A172 (cell line): ENCODE measurements around the gene NCKAP1. TPM values are rescaled to one million over a fixed set of nuclear protein-coding genes. Genes with fewer than 3 reads are reported as not detected.
"Not testable (repeated sequence)": the region's sequence is repeated elsewhere in the genome, so short reads cannot be mapped to it uniquely, and the experiment has no call there.

Source experiments
- DNase-seq: peaks from one replicate; pipeline ENCODE4 v3.0.0-alpha.2; 2015; ENCODE audit warnings: low spot score
- total RNA-seq: library from RNA; depleted of rRNA; stranded (reverse); fragments of >200 nt; shearing (Covaris generic); gene quantifications from 2 replicates; pipeline ENCODE4 v1.2.3, GENCODE V29; 2014

Gene NCKAP1
- total RNA-seq, 1 experiment from 2014 or later = 213 TPM

GRCh38 chr2:183037553-183038340 is 510 bp downstream of the NCKAP1 start:
- DNase-seq = peak; percentile 24

GRCh38 chr2:183037074-183037552 is 1.1 kb downstream of the NCKAP1 start:
- peak; percentile 46 for DNase-seq

GRCh38 chr2:183035954-183036669 is 2.1 kb downstream of the NCKAP1 start:
- no peak for DNase-seq

- DNase-seq = peak; percentile 16
Measured at GRCh38 chr2:183035298-183035953, 2.8 kb downstream of the NCKAP1 start.

GRCh38 chr2:183034806-183035205 is 3.5 kb downstream of the NCKAP1 start:
- DNase-seq = no peak

- DNase-seq = no peak
Measured at GRCh38 chr2:183033951-183034350, 4.3 kb downstream of the NCKAP1 start.

- no peak for DNase-seq
Measured at GRCh38 chr2:183031911-183032794, 6.1 kb downstream of the NCKAP1 start.

GRCh38 chr2:183029219-183029618 is 9.0 kb downstream of the NCKAP1 start:
- DNase-seq = no peak

- DNase-seq = no peak
Measured at GRCh38 chr2:183028108-183028507, 10.1 kb downstream of the NCKAP1 start.

GRCh38 chr2:183027443-183027842 is 10.8 kb downstream of the NCKAP1 start:
- DNase-seq = no peak

- DNase-seq = no peak
Measured at GRCh38 chr2:183026424-183026823, 11.8 kb downstream of the NCKAP1 start.

GRCh38 chr2:183025993-183026392 is 12.3 kb downstream of the NCKAP1 start:
- DNase-seq = no peak

- DNase-seq = no peak
Measured at GRCh38 chr2:183024339-183025095, 13.7 kb downstream of the NCKAP1 start.

GRCh38 chr2:183022711-183023110 is 15.5 kb downstream of the NCKAP1 start:
- no peak for DNase-seq

- no peak for DNase-seq
Measured at GRCh38 chr2:183021613-183022012, 16.6 kb downstream of the NCKAP1 start.

- DNase-seq = no peak
Measured at GRCh38 chr2:183019718-183020442, 18.4 kb downstream of the NCKAP1 start.

GRCh38 chr2:183017845-183018244 is 20.4 kb downstream of the NCKAP1 start:
- DNase-seq = not testable (repeated sequence)

GRCh38 chr2:183014005-183014404 is 24.3 kb downstream of the NCKAP1 start:
- DNase-seq = no peak

GRCh38 chr2:183011743-183012142 is 26.5 kb downstream of the NCKAP1 start:
- DNase-seq = no peak

- DNase-seq = peak; percentile 78
Measured at GRCh38 chr2:183010112-183010511, 28.1 kb downstream of the NCKAP1 start.
